NCI-H748 (cell line): ENCODE results near the gene ULK4.
"Not testable (repeated sequence)": the region's sequence is repeated elsewhere in the genome, so short reads cannot be mapped to it uniquely, and the experiment has no call there.

Source experiments
- DNase-seq: peaks from one replicate; lab custom pipeline; 2025; ENCODE audit not compliant: unreplicated experiment; lab: John Stamatoyannopoulos, UW

The ULK4 gene

DNA sequence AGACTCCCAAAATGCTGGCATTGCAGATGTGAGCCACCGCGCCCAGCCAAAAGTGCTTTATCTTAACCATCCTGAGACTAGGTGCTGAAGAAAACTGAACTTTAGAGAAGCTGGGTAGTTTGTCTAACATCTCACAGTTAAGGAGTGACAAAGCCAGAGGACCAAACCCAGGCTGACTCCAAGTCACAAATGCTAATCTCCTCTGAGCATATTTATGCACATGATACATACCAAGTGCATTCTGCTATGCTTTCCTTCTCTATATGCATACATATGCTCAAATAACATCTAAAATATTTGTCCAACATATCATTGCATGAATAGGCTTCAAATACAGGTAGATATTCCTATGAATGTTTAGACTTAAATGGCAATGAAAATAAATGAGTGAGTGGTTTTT, 505.7 kb downstream of the ULK4 start:
- DNase-seq, result no peak

DNA sequence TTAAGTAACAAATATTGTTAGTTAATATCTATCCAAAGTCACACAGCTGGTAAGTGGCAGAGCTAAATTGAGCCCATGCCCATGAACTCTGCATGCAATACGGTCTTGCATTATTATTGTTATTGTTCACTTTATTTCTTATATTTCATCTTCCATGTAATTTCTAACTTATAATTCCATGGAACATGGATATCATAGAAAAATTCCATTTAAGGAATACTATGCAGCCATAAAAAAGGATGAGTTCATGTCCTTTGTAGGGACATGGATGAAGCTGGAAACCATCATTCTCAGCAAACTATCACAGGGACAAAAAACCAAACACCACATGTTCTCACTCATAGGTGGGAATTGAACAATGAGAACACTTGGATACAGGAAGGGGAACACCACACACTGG, 508.3 kb downstream of the ULK4 start:
- not testable (repeated sequence) for DNase-seq

GRCh38 chr3:41450416-41451231, 511.3 kb downstream of the ULK4 start:
- peak; percentile 21 for DNase-seq

GRCh38 chr3:41448396-41448795, 513.5 kb downstream of the ULK4 start:
- DNase-seq, result no peak

GRCh38 chr3:41447701-41448100, 514.2 kb downstream of the ULK4 start:
- DNase-seq, result no peak

DNA sequence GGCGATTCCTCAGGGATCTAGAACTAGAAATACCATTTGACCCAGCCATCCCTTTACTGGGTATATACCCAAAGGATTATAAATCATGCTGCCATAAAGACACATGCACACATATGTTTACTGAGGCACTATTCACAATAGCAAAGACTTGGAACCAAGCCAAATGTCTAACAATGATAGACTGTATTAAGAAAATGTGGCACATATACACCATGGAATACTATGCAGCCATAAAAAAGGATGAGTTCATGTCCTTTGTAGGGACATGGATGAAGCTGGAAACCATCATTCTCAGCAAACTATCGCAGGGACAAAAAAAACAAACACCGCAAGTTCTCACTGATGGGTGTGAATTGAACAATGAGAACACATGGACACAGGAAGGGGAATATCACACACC, 515.6 kb downstream of the ULK4 start:
- not testable (repeated sequence) for DNase-seq

GRCh38 chr3:41441568-41441967, 520.3 kb downstream of the ULK4 start:
- no peak for DNase-seq

GRCh38 chr3:41441139-41441538, 520.8 kb downstream of the ULK4 start:
- no peak for DNase-seq

DNA sequence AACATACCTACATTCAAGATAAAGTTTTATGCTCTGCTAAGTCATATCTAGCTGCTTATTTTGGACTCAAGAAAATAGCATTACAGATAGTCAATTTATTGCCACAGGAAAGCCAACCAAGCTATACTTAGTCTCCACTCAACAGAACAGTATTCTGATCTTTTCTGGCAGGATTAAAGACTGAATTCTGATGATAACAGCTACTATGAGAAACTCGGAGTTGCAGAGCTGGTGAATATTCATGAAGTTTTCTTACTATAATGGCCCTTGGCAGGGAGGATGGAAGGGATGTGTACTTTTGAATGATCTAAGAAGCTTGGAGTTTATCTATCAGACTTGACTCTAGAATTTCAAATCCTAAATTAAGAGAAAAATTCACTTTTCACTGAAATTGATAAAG, 524.9 kb downstream of the ULK4 start:
- DNase-seq, result no peak

- no peak for DNase-seq
Observed at GRCh38 chr3:41434781-41435180, 527.1 kb downstream of the ULK4 start.

- no peak for DNase-seq
Observed at GRCh38 chr3:41431386-41431785, 530.5 kb downstream of the ULK4 start.

DNA sequence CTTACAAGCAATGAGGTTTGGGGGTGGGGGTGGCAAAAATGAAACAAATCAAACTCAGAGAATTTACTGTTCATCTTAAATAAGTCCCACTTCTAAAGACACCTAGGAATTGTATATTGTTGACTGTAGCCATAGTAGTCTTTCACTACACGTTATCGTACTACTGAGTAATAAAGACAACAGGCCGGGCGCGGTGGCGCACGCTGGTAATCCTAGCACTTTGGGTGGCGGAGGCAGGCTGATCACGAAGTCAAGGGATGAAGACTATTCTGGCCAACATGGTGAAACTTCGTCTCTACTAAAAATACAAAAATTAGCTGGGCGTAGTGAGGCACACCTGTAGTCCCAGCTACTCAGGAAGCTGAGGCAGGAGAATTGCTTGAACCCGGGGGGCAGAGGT, 531.0 kb downstream of the ULK4 start:
- no peak for DNase-seq

DNA sequence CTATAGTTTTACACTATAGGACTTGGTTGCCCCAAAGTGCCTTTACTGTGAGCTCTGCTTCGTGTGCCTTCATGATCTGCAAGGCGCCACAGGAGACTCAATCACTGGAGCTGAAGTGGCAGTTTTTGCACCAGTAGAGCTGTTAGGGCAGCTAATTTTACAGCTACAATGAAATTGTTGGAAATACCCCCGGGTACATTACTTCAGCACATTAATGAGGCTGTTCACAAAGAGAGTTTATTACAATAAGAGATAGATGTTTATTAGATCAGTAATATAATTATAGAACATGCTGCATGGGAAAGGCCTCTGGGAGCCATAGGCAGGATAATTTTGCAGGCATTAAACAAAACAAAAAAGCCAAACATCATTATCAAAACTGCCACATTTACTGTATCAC, 531.5 kb downstream of the ULK4 start:
- DNase-seq, result no peak

GRCh38 chr3:41426485-41426884, 535.4 kb downstream of the ULK4 start:
- no peak for DNase-seq

DNA sequence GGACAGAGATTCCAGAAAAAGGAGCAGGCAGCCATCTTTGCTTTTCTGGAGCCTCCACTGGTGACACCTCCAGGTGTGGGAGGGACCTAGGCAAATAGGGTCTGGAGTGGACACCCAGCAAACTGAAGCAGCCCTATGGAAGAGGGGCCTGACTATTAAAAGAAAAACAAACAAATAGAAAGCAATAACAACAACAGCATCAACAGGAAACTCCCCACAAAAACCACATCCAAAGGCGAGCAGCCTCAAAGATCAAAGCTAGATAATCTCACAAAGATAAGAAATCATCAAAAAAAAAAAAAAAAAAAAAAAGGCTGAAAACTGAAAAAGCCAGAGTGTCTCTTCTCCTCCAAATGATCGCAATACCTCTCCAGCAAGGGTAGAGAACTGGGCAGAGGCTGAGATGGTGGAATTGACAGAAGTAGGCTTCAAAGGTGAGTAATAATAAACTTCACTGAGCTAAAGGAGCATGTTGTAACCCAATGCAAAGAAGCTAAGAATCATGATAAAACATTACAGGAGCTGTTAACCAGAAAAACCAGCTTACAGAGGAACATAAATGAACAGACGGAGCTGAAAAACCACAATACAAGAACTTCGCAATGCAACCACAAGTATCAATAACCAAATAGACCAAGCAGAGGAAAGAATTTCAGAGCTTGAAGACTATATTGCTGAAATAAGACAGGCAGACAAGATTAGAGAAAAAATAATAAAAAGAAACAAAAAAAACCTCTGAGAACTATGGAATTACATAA, 537.2 kb downstream of the ULK4 start:
- DNase-seq, result no peak

GRCh38 chr3:41419809-41420208, 542.1 kb downstream of the ULK4 start:
- DNase-seq, result no peak

- no peak for DNase-seq
Observed at GRCh38 chr3:41418961-41419691, 542.8 kb downstream of the ULK4 start.

GRCh38 chr3:41417574-41417973, 544.3 kb downstream of the ULK4 start:
- no peak for DNase-seq

DNA sequence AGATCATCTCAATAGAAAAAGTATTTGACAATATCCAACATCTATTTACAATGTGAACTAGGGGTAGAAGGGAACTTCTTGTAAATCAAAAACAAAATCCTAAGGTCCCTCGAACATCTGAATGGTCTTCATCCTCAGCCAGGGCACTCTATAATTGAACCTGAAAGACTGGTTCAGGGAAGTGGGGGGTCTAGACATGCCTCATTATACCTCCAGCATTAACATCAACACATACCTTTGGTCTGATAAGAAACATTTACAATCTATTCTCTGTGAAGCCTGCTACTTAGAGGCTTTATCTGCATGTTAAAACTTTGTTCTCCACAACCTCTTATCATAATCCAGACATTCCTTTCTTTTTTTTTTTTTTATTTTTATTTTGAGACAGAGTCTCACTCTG, 550.8 kb downstream of the ULK4 start:
- no peak for DNase-seq

- no peak for DNase-seq
Observed at GRCh38 chr3:41405466-41405865, 556.4 kb downstream of the ULK4 start.

DNA sequence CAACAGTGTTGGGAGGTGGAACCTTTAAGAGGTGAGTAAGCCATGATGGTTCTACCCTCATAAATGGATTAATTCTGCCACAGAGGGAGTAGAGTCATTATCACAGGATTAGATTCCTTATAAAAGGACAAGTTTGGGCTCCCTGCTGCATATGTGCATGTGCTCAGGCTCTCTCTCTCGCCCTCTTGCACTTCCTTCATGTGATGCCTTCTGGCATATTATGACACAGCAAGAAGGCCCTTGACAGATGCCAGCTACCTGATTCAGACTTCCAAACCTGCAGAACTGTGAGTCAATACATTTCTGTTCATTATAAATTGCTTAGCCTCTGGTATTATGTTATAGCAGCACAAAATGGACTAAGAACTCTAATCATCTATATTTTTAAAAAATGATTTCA, 557.3 kb downstream of the ULK4 start:
- DNase-seq, result no peak

GRCh38 chr3:41394896-41395295, 567.0 kb downstream of the ULK4 start:
- DNase-seq, result no peak
